Suppressor macrophage (primary cell): Measurements from ENCODE around the gene TMC1.
A peak's percentile ranks its signal among the peaks of the same experiment; 100 is the strongest.

ENCODE experiments used
- DNase-seq, 4 experiments: peaks; one replicate each; pipeline ENCODE4 v3.0.0-alpha.2; 2020 to 2022

The TMC1 gene

GRCh38 chr9:72618811-72619210 lies 97.4 kb downstream of the TMC1 start:
- no peak for DNase-seq

GRCh38 chr9:72622186-72622585 lies 100.8 kb downstream of the TMC1 start:
- no peak for DNase-seq

DNA sequence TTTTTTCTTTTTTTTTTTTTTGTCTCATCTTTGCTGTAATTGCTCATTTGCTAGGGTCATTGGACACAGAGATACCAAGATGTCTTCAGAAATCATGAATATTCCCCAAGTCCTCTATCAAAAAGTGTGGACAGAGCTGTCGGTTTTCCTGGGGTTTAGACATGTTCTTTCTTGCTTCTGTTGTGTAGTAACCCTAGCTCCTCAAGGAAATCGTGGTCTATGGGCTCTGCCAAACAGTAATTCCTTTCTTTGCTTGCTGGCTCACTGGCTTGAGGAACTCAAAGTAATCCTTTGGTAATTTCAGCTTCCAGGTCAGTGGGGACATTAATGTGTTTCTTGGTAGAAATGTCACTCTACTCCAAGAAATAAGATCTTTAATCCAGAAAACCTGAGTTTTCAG lies 101.7 kb downstream of the TMC1 start:
- no peak for DNase-seq

DNA sequence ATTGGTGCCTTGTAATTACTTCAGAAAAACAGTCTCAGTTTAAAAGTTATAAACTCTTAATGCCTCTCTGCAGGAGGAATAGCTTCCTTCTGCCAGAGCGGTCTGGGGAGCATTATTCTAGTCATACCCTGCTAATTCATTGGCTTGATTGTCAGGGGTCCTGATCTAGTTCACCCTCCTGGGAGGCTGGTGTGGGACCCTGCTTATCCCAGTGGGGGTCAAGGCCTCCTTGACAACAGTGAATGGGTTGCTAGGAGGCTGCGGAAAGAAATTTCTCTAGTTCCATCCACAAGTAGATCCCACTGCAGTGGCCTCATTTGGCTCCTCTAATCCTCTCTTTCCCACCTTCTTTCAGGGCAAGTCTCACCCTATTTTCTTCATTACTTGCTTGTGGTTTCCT lies 105.7 kb downstream of the TMC1 start:
- DNase-seq: no peak

GRCh38 chr9:72627956-72628540 lies 106.6 kb downstream of the TMC1 start:
- DNase-seq: no peak

GRCh38 chr9:72633966-72634365 lies 112.6 kb downstream of the TMC1 start:
- DNase-seq: peak; percentile 74 to 91 (median 84)

- DNase-seq: peak; percentile 24 to 59 (median 52)
Observed at GRCh38 chr9:72635197-72635596, 113.8 kb downstream of the TMC1 start.

- DNase-seq: no peak
Observed at GRCh38 chr9:72636621-72637020, 115.2 kb downstream of the TMC1 start.

- DNase-seq: no peak
Observed at GRCh38 chr9:72643651-72644050, 122.2 kb downstream of the TMC1 start.

DNA sequence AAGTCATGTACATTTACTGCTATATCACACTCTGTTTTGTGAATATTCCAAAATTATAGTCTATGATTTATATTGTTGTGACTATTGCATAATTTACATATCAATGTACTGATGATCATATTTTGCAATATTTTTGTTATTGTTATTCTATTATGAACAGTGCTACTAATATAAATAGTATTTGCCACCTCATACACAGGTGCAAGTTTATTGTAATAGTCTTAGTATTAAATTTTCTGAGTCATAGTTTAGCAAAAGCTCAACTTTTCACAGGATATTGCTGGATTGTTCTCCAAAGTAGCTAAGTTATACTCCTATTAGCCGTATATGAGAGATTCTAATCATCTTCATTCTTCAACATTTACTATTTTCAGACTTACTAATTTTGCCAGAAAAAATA lies 124.7 kb downstream of the TMC1 start:
- no peak for DNase-seq

DNA sequence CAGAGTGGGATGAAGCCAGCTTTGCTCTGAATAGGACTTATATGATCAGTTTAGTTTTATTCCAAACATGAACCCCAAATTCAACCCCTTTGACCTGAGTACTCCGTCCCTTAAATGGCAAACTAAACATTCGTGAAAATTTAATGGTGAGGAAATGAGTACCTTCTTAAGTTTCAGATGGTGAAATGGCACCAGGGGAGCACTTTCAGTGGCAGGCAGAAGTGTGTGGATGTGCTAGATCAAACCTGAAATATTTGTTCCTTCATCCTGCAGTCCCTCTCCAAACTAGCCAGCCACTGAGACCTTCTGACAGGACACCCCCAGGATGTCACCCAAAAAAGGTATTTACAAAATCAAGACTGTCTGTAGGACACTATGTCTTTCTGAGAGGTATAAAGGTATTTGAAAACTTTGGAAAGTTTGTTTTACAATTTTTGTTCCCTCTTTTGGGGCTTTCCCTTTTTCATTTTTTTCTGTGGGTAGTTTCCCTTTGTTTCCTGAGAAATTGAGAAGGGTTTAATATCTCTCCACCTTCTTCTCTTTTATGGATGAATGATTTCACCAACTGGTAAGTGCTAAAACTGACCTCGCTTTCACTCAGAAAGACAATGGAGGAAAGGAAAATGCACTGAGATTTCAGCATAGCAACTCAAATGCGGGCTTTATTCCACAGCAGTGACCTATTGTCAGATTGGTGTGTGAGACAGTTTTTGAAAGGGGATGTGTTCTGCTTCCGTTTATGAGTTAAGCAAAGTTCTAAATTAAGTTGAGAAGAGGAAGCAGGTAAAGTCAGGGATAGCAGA lies 127.1 kb downstream of the TMC1 start:
- DNase-seq: peak in 2 of 4 experiments; percentile 31 to 43

- DNase-seq: no peak
Observed at GRCh38 chr9:72649127-72649442, 127.7 kb downstream of the TMC1 start.

- no peak for DNase-seq
Observed at GRCh38 chr9:72650206-72650605, 128.8 kb downstream of the TMC1 start.

DNA sequence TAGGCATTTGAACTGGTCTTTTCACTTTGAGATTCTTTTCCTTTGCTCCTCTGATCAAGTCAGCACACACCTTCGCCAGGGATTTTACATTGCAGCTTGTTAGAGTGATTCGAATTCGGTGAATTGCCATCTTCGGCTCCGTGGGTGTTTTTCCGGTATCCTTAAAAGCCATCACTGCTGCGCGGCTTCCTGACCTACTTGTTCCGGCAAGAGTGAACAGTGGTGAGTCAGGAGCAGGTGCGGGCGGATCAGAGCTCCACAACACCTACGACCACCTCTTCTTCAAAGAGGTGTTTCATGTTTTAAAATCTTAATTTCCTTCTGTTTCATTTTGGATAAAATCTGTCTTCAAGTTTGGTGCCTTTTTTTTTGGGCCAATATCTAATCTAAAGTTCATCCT lies 134.6 kb downstream of the TMC1 start:
- no peak for DNase-seq

DNA sequence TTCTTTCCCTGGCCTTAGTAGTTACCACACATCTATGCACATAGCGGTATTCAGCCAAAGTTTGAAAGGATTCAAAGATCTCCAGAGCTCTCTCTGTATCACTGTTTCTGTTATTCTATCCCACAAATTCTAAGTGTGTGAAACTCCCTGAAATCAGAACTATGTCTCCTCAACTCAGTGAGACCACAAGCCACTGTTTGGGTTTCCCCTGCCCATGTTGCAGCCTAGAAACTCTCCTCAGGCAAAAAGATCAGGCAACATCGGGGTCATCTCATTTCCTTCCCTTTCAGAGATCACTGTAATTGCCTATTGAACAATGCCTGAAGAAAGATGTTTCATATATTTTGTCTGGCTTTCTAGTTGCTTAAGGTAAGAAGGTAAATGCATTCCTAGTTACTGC lies 135.6 kb downstream of the TMC1 start:
- DNase-seq: no peak

GRCh38 chr9:72658703-72659102 lies 137.3 kb downstream of the TMC1 start:
- no peak for DNase-seq

GRCh38 chr9:72661401-72662135 lies 140.2 kb downstream of the TMC1 start:
- DNase-seq: peak; percentile 9 to 28 (median 16)

DNA sequence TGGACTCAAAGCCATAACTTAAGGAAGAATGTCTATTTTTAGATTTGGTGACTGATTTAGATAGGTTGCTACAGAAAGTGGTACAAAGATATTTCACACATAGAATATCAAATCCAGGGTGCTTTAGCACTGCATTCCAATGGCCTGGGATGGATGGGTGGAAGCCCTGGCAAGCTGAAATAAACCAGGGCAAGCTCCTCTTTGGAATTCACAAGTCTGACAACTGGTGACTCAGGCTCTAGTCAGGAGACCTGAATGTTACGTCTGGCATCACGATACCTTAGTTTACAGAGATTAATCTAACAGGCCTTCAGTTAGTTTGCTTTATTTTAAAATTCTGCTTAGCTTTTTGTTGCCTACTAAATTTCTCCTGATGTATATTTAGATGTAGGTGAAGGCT lies 144.0 kb downstream of the TMC1 start:
- no peak for DNase-seq

DNA sequence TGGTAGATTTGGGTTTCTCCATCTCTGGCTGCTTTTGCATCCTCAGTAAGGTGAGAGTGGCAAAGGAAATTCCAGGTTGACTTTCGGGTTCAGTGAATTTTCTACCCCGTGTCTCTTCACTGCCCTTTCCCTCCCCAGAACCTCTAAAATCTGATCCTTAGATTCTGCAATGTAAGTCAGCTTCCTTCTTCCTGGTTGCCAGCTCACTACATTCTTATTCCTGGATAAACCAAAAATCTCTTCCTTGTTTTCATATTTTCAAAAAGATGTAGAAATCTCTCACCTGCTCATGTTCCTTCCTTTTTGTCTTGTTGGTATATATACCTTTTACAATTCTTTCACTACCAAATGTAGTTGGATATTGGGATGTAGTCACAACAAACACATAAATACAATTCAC lies 145.8 kb downstream of the TMC1 start:
- DNase-seq: no peak

- no peak for DNase-seq
Observed at GRCh38 chr9:72674961-72675360, 153.6 kb downstream of the TMC1 start.

DNA sequence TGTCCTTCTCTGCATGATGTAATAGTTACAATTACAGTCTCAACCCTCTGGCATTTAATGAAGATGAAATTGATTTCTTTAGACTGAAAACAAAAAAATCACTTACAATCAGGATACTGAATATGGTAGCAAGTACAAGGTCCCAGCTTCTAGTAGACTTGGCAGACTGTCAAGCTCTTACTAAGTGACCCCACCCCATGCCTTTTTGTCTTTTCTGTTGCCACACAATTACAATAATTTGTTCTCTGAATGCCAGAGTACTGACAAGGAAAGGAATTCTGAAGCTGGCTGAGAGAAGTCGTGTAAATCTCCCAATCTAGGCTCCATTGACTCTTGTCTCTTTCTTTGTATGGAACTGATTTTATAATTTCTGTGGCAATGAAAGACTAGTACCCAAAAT lies 154.2 kb downstream of the TMC1 start:
- no peak for DNase-seq

DNA sequence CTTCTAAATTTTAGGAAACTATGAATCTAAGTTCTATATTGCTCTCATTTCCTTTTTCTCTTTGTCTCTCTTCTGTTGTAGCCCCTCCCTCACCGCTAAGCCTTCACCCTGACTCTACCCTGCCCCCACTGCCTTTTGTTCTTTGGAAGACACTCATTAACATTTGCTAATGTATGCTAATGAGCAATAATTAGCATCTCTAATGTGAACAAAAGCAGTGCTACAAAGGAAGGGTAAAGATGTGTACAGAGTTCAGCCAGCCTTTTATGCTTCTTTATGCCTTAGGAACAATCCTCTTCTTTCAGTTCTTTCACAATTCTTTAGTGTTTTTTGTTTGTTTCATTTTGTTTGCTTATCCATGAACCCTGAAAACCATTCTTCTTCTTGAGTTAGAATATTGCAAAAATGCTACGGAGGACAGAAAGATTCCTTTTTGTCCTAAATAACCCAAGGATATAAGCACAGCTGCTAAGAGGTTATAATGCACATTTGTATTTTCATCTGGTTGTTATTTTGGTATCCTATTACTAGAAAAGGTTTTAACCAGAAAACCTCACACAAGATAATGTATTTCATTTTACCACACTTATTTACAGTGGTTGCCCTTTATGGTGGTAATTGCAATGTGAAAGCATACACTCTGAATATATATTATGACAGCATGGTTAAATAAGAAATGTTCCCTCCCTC lies 159.3 kb downstream of the TMC1 start:
- DNase-seq: no peak

DNA sequence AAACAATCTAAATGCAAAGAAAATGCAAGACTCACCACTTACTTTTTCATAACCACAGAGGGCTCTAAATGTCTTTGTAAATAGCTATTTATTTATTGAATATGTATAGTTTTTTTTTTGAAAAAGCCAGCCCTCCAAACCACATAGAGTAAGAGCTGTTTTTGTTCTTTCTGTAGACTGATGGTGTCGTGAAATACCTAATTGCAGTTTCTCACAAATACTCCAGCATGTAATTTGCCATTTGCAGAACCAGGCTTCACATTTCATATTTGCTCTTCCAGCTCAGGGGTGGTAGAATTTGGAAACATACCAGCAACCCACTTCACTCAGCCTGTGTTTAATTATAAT lies 159.8 kb downstream of the TMC1 start:
- no peak for DNase-seq

DNA sequence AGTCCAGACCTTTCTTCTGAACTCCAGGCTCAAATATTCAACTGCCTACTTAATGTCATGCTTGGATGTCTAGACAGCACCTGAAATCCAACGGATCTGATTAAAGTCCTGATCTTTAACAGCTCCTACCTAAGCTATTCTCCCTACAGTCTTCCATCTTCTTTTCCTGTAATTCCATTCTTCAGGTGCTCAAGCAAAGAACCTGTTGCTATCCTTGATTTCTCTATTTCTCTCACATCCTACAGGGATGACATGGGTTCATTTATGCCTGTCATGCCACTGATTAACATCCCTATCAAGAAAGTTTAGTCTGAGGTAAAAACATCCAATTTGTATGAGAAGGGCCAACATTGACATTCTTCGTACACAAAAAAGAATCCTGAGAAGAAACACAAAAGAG lies 163.2 kb downstream of the TMC1 start:
- no peak for DNase-seq
